ENCODE results near the gene KCNMB3.
"Not testable (repeated sequence)": the region's sequence is repeated elsewhere in the genome, so short reads cannot be mapped to it uniquely, and the experiment has no call there.

DNA sequence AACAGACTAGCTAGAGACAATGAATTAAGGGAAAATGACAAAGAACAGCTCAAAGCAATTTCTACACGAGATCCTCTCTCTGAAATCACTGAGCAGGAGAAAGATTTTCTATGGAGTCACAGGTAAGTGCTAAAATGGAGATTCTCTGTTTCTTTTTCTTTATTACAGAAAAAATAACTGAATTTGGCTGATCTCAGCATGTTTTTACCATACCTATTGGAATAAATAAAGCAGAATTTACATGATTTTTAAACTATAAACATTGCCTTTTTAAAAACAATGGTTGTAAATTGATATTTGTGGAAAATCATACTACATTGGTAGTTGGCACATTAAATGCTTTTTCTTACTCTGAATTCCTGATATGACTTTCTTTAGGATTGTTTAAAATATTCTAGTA lies 32.7 kb downstream of the KCNMB3 start:
- not testable (repeated sequence) for TF ChIP-seq TAF7 (optimal IDR thresholded peaks at IDR 0.05; ENCODE audit: borderline replicate concordance, low read depth, low read length); POLR2AphosphoS5 (IDR thresholded peaks at IDR 0.05; ENCODE audit: low read depth, low read length); EP300 (IDR thresholded peaks at IDR 0.05; ENCODE audit: borderline replicate concordance in 1 of 2, low read depth in 2 of 2, low read length in 2 of 2); CHD2 (IDR thresholded peaks at IDR 0.05; ENCODE audit: low read length); EZH2 (IDR thresholded peaks at IDR 0.05; ENCODE audit: low read depth, low read length, severe bottlenecking); USF2 (IDR thresholded peaks at IDR 0.05; ENCODE audit: low read length); SIRT6 (IDR thresholded peaks at IDR 0.05; ENCODE audit: low read length)
- TF ChIP-seq, protein P1, sequence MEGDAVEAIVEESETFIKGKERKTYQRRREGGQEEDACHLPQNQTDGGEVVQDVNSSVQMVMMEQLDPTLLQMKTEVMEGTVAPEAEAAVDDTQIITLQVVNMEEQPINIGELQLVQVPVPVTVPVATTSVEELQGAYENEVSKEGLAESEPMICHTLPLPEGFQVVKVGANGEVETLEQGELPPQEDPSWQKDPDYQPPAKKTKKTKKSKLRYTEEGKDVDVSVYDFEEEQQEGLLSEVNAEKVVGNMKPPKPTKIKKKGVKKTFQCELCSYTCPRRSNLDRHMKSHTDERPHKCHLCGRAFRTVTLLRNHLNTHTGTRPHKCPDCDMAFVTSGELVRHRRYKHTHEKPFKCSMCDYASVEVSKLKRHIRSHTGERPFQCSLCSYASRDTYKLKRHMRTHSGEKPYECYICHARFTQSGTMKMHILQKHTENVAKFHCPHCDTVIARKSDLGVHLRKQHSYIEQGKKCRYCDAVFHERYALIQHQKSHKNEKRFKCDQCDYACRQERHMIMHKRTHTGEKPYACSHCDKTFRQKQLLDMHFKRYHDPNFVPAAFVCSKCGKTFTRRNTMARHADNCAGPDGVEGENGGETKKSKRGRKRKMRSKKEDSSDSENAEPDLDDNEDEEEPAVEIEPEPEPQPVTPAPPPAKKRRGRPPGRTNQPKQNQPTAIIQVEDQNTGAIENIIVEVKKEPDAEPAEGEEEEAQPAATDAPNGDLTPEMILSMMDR (IDR thresholded peaks at IDR 0.05; ENCODE audit: control extremely low read depth in 1 of 3, insufficient read depth in 1 of 3, low read depth in 1 of 3, low read length in 3 of 3) = not testable (repeated sequence)
